NCI-H82 treated with DMSO at 0.1 percent for 48 hours (cell line): ENCODE measurements around the gene MGMT.

ENCODE experiments used
- DNase-seq: peaks from one replicate; lab custom pipeline; 2025; ENCODE audit not compliant: unreplicated experiment; lab: John Stamatoyannopoulos, UW

Gene MGMT

GRCh38 chr10:129785536-129785981 lies 318.5 kb downstream of the MGMT start:
- DNase-seq = no peak

DNA sequence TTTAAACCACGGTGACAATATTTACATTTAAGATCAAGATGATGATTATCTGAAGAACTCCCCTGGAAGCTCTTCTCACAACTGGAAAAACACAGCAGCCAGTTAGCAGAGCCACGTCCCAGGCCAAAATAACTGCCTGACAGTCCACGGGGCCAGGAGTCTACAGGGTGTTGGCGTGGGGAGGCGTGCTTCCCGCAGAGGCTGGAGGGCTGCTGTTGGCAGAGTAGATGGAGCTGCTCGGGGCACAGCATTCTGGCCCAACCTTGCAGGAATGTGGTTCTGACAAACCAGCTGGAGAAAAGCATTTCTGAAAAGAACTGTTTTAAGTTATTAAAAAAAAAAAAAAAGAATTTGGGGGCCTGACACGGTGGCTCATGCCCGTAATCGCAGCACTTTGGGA lies 319.2 kb downstream of the MGMT start:
- DNase-seq = no peak

GRCh38 chr10:129787557-129787956 lies 320.5 kb downstream of the MGMT start:
- no peak for DNase-seq

DNA sequence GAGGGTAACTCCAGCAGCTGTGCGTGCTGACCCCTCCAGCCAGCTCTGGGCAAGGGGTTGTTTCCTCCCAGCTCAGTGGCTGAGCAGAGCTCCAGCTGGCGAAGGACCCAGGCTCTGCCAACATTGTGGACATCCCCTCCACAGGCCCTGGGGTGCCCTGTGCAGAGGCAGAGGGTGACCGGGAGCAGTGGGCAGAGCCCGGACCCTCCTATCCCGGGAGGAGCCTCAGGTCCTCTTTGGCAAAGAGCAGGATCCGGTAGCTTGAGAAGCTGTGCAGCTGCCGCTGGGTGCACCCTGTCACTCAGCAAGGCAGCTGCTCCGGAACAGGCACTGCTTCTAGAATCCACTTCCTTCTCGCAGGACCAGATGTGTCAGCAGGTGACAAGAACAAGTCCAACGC lies 321.2 kb downstream of the MGMT start:
- DNase-seq = no peak

DNA sequence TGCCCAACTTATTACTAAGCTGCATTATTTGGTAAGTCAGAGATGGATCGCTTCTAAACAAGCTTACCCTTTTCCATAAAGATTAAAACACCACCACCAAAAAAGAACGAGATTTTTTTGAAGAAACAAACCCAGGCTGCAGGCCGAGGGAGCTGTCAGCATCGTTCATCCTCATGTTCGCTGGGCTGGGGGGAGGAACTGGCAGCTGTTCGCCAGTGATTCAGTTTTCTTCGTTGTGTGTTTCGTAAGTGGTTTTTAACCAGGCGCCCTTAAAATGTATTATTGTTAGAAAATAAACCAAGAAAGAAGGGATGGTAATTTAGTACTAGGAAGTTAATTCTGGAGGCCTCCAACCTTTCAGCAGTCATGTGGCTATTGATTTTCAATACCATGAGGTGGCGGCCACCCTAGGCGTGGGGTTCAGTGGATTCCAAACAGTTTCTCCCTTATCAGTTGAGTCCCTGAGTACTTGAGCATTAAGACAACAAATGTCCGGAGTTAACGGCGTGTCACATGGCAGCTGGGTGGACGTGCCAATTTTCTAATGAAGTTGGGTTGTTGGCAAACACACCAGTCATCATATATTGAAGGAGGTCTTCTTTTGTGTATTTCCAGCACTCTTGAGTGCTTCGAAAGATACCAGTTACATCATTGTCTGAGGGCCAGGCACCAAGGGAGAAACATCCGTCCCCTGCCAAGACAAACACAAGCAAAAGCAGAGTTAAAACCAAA lies 323.8 kb downstream of the MGMT start:
- no peak for DNase-seq

DNA sequence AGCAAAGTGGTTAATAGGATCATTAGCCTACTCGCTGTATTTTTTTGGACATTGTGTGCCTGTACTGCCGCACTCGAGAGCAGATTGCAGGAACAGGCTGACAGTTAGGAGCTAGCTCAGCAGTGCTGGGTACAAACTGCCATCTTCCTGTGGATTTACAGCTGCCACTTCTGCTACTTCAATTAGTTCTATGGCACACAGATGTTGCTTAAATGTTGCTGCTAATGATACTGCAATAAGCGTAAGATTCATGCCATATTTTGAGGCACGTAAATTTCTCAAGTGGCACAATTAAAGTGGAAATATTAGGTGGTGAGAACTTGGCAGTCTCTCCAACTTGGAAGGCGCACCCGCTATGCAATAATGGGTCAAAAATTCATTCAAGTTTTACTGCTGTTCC lies 325.1 kb downstream of the MGMT start:
- DNase-seq = no peak

DNA sequence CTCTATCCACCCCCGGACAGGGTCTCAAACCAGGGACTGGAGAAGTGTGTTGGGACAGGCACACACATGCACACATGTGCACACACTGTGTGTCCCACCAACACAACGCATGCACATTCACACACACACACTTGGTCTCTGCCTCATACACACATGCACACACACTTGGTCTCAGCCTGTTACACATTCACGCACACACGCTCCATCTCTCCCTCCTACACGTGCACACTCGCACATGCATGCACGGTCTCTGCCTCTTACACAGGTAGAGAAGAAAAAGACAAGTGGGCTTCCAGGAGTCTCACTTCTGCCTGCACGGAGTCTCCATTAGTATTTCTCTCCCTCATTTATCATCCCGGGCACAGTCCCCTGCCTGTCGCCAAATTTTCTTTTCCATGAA lies 325.8 kb downstream of the MGMT start:
- no peak for DNase-seq

- no peak for DNase-seq
These were observed 326.4 kb downstream of the MGMT start for GRCh38 chr10:129793479-129793878.

GRCh38 chr10:129793996-129794395 lies 327.0 kb downstream of the MGMT start:
- DNase-seq = no peak

DNA sequence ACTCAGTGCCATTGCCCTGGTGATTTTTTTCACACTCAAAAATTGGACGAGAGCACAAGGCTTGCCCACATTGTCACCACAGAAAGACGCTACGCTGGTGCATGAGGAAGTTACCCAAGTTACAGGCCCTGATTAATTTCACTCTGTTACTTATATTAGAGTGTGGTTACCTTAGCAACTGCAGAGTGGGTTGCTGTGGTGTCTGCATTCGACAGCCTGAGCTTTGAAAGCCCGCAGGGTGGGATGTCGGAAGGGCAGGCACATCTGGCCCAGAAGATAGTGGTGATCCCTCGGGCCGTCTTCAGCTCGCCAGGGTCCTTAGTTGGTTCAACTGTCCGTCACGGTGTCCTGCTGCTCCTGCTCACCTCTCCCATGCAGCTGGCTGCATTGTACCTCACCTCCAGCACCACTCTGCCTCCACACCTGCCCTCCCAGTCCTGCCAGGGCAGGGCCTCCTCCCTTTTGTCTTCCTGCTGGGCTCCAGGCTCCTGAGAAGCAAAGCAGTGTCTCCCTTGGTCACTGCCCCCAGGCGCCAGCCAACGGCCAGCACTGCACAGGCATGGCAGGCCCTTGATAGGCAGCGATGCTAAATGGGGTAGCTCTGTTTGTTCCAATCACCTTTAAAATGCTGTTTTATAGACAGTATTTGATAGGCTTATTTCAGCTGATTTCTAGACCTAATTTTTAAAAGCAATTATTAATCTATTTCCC lies 329.8 kb downstream of the MGMT start:
- DNase-seq = no peak

- no peak for DNase-seq
These were observed 332.9 kb downstream of the MGMT start for GRCh38 chr10:129799942-129800341.

- no peak for DNase-seq
These were observed 333.8 kb downstream of the MGMT start for GRCh38 chr10:129800796-129801340.

DNA sequence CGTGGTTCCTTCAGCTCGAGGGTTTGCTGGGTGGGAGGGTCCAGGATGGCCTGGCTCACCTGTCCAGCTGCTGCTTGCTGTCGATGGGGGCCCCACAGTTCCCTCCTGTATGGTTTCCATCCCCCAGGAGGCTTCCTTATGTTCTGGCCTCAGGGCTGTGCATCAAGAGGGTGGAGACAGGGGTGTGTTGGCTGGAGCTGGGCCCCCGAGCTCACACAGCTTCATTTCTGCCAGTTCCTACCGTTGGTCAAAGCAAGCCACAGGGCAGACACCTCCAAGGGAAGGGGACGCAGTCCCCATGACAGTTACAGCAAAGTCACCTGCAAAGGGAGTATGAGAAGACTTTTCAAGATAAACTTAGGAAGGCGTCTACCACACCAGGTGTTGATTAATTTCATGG lies 340.2 kb downstream of the MGMT start:
- no peak for DNase-seq

DNA sequence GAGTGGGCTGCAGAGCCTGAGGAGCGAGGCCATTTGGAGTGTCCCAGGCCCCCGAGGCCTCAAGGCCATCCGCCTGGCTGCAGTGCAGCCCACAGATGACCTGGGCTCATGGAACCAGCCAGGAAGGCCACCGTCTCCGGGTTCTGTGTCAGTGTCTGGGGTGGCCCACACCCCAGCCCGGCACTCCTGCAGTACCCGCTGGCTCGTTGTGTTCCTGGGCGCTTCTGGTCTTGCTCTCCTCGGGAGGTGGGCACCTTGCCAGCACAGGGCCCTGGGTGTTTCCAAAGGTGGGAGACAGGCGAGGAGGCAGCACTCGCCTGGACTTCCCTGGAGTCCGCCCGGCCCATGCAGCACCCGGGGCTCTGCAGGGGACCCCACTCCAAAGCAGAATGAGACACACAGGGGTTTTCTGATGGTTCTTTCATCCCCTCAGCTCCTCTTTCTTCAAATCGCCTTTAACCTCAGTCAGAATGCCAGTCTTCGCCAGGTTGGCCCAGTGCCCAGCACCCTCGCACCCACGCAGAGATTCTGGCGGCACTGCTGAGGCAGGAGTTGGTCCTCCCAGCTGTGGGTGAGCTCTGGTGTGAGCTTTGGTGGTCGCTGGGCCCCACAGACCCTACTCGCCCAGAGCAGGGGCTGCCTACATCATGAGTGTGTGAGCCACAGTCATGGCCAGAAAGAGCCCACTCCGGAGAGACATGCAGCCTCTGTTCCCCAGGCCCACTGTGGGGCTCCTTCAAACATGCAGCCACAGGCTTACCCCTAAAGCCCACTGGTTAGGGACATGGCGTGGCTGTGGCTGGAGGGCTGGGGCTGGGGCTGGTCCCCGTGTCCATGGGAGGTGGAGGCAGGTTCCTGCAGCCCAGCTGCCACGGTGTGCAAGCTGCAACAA lies 341.3 kb downstream of the MGMT start:
- no peak for DNase-seq

- no peak for DNase-seq
These were observed 342.4 kb downstream of the MGMT start for GRCh38 chr10:129809431-129809830.

DNA sequence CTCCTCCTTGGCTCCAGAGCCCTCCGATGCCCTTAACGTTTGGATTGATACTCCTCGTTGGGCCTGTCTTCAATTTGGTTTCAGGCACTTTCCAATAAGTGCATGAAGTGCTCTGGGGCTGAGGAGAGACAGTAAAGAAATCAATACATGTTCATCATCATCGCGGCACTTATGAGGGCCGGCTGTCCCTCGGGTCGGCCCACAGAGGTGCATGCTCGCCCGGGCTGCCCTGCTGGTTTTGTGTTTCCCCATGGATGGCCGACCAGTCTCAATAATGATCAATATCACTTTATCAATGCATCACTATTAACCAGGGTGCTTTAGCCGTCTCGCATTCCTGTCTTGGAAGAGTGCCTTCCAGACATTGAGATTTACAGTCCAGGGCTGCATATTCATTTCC lies 342.8 kb downstream of the MGMT start:
- DNase-seq = no peak

DNA sequence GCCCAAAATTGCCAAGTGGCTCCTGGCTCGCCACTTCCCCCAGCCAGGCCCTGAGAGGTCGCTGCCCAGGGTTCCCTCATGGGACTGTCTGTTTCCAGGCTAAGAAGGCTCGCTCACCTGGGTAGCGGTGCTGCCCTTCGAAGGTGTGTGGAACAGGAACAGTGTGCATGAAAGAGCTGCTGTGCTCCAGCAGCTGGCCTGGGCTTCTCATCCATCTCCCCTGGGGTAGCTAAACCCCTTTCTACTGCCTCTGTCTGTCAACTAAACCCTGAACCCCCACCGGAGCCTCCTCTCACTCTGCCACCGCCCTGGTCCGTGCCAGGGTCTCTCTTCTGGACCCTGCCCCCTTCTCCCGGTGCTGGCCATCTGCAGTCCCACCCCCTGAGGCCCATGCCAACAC lies 344.2 kb downstream of the MGMT start:
- DNase-seq = no peak

- DNase-seq = no peak
These were observed 345.4 kb downstream of the MGMT start for GRCh38 chr10:129812398-129812797.

DNA sequence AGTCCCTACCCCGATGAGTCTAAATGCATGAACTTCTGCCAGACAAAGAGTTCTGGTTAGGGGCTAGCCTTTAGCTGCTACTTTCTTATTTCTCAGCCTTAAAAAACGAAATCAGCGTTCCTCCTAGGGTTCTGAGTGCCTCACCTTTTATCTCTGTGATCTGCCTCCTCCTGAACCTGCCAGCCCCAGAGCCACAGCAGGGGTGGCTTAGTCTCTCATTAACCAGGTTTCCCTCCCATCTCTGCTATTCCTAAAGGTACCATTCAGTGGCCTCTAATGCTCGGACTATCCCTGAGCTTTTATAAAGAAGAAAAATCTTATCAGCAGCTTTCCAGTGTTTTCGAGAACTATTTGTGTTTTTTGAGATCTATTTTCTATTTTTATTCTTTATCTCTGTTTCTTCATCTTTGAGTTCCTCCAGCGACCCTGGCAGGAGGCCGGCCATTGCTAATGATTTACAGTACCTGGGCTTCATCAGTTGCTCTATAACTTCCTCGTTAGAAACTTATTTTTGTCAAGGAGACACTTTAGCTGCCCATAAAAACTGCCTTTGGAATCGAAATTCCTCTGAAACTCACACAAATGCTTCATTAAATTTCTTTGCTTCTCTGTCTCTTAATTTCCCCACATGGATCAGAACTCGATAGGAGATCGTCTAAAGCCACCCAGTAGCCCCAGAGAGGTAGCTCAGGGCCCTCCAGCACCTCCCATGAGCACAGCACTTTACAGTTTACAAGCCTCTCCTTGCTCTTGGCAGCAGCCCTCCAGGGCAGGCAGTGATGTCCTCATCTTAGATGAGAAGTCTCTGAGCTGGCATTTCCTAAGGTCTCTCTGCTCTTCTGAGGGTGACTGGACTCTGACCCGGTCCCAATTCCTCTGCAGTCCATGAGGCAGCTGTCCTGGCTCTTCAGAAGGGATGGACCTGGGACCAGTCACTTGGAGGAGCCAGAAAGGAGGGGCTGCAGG lies 347.9 kb downstream of the MGMT start:
- DNase-seq = no peak
